Skeletal muscle tissue (tissue), 4 donors: ENCODE results near the gene SLC12A3. TPM values are rescaled to one million over a fixed set of nuclear protein-coding genes. Genes with fewer than 3 reads are reported as not detected.

Experiments used
- H3K27ac ChIP-seq: one replicate; pipeline ENCODE4 v1.7.0; 2013; ENCODE audit warnings: mild to moderate bottlenecking, low read depth, low read length, inconsistent platforms
- H3K27me3 ChIP-seq, 3 donors: one replicate each; pipeline ENCODE4 v1.7.0; 2013; ENCODE audit warnings: low read length in 3 of 3; ENCODE audit not compliant: control insufficient read depth in 3 of 3, insufficient read depth in 3 of 3
- H3K36me3 ChIP-seq, 3 donors: one replicate each; pipeline ENCODE4 v1.7.0; 2013; ENCODE audit warnings: low read length in 3 of 3; ENCODE audit not compliant: control insufficient read depth in 3 of 3, insufficient read depth in 3 of 3
- H3K4me1 ChIP-seq, 3 donors: one replicate each; pipeline ENCODE4 v1.7.0; 2013; ENCODE audit warnings: low read length in 3 of 3, mild to moderate bottlenecking in 3 of 3; ENCODE audit not compliant: control insufficient read depth in 3 of 3, insufficient read depth in 3 of 3
- H3K4me3 ChIP-seq, 3 donors: one replicate each; pipeline ENCODE4 v1.7.0; 2013; ENCODE audit warnings: low read length in 3 of 3
- H3K9ac ChIP-seq, 3 donors: one replicate each; pipeline ENCODE4 v1.7.0; 2013; ENCODE audit warnings: low read length in 3 of 3, mild to moderate bottlenecking in 3 of 3, moderate library complexity in 2 of 3, low read depth in 1 of 3
- H3K9me3 ChIP-seq, 3 donors: one replicate each; pipeline ENCODE4 v1.7.0; 2013; ENCODE audit warnings: low read length in 3 of 3; ENCODE audit not compliant: control insufficient read depth in 3 of 3
- total RNA-seq: library from RNA; depleted of rRNA; stranded (reverse); fragments of >200 nt; gene quantifications from one replicate; pipeline ENCODE4 v1.2.3, GENCODE V29; 2014
- donor health status: Osteomylitis.

SLC12A3 gene
- total RNA-seq, 1 donor from 2014 or later, result not detected

- peaks cover 44 to 50% (median 45%) of the 10 kb centered on the region in 3 donors for H3K36me3 ChIP-seq
- H3K4me3 ChIP-seq, result peak overlapping the region; percentile 13 to 31 (median 16)
- H3K27me3 ChIP-seq, result no peaks in the 10 kb centered on the region
- no peak overlapping the region for H3K27ac ChIP-seq
- H3K4me1 ChIP-seq, result peaks cover 23 to 31% (median 25%) of the 10 kb centered on the region in 3 donors
- peak overlapping the region in 2 of 3 donors; percentile 51 to 54 for H3K9ac ChIP-seq
- H3K9me3 ChIP-seq, result no peaks in the 10 kb centered on the region
Observed at GRCh38 chr16:56935201-56935600, 70.2 kb downstream of the SLC12A3 start.

GRCh38 chr16:56936491-56936890 is 71.5 kb downstream of the SLC12A3 start:
- no peak overlapping the region for H3K4me3 ChIP-seq
- H3K9ac ChIP-seq, result no peak overlapping the region
- peaks cover 54 to 62% (median 57%) of the 10 kb centered on the region in 3 donors for H3K36me3 ChIP-seq

GRCh38 chr16:56936950-56937349 is 71.9 kb downstream of the SLC12A3 start:
- Histone ChIP-seq H3K9me3 (no peaks in the 10 kb centered on the region), H3K4me3 (no peak overlapping the region), H3K4me1 (peaks cover 19 to 27% (median 19%) of the 10 kb centered on the region in 3 donors), H3K36me3 (peaks cover 57 to 67% (median 61%) of the 10 kb centered on the region in 3 donors), H3K9ac (no peak overlapping the region), H3K27ac (no peak overlapping the region), H3K27me3 (no peaks in the 10 kb centered on the region)

More at GRCh38 chr16:56936491-56936890, 71.5 kb downstream of the SLC12A3 start:
- Histone ChIP-seq H3K27me3 (no peaks in the 10 kb centered on the region), H3K27ac (no peak overlapping the region), H3K9me3 (no peaks in the 10 kb centered on the region), H3K4me1 (peaks cover 19 to 27% (median 21%) of the 10 kb centered on the region in 3 donors)

- peaks cover 16 to 21% (median 19%) of the 10 kb centered on the region in 3 donors for H3K4me1 ChIP-seq
Observed at GRCh38 chr16:56938664-56939513, 73.9 kb downstream of the SLC12A3 start.

GRCh38 chr16:56939801-56940200 is 74.8 kb downstream of the SLC12A3 start:
- Histone ChIP-seq H3K27me3 (no peaks in the 10 kb centered on the region), H3K36me3 (peaks cover 82 to 93% (median 87%) of the 10 kb centered on the region in 3 donors), H3K27ac (no peak overlapping the region), H3K4me3 (no peak overlapping the region), H3K9ac (no peak overlapping the region), H3K4me1 (peaks cover 10 to 12% (median 10%) of the 10 kb centered on the region in 3 donors), H3K9me3 (no peaks in the 10 kb centered on the region)

More at GRCh38 chr16:56938664-56939513, 73.9 kb downstream of the SLC12A3 start:
- no peak overlapping the region for H3K9ac ChIP-seq
- no peak overlapping the region for H3K4me3 ChIP-seq
- H3K36me3 ChIP-seq, result peaks cover 73 to 86% (median 80%) of the 10 kb centered on the region in 3 donors
- H3K9me3 ChIP-seq, result no peaks in the 10 kb centered on the region
- no peak overlapping the region for H3K27ac ChIP-seq
- no peaks in the 10 kb centered on the region for H3K27me3 ChIP-seq

GRCh38 chr16:56941092-56941491 is 76.1 kb downstream of the SLC12A3 start:
- no peaks in the 10 kb centered on the region for H3K9me3 ChIP-seq

GRCh38 chr16:56941856-56942331 is 76.9 kb downstream of the SLC12A3 start:
- H3K27ac ChIP-seq, result no peak overlapping the region
- no peak overlapping the region for H3K4me3 ChIP-seq
- H3K9me3 ChIP-seq, result no peaks in the 10 kb centered on the region
- peaks cover 74 to 88% (median 86%) of the 10 kb centered on the region in 3 donors for H3K36me3 ChIP-seq
- H3K27me3 ChIP-seq, result no peaks in the 10 kb centered on the region
- H3K9ac ChIP-seq, result no peak overlapping the region
- peaks cover 0 to 4% (median 0%) of the 10 kb centered on the region in 3 donors for H3K4me1 ChIP-seq

More at GRCh38 chr16:56941092-56941491, 76.1 kb downstream of the SLC12A3 start:
- H3K4me3 ChIP-seq, result no peak overlapping the region
- H3K27ac ChIP-seq, result no peak overlapping the region
- peaks cover 1 to 4% (median 3%) of the 10 kb centered on the region in 3 donors for H3K4me1 ChIP-seq
- no peak overlapping the region for H3K9ac ChIP-seq
- H3K27me3 ChIP-seq, result no peaks in the 10 kb centered on the region
- H3K36me3 ChIP-seq, result peaks cover 79 to 90% (median 89%) of the 10 kb centered on the region in 3 donors

GRCh38 chr16:56943761-56944375 is 78.9 kb downstream of the SLC12A3 start:
- no peaks in the 10 kb centered on the region for H3K27me3 ChIP-seq
- peaks cover 66 to 80% (median 72%) of the 10 kb centered on the region in 3 donors for H3K36me3 ChIP-seq
- H3K4me1 ChIP-seq, result peaks cover 0 to under 1% (median 0%) of the 10 kb centered on the region in 3 donors
- no peak overlapping the region for H3K9ac ChIP-seq
- no peaks in the 10 kb centered on the region for H3K9me3 ChIP-seq
- no peak overlapping the region for H3K4me3 ChIP-seq
- no peak overlapping the region for H3K27ac ChIP-seq

- H3K9ac ChIP-seq, result no peak overlapping the region
- H3K27me3 ChIP-seq, result no peaks in the 10 kb centered on the region
- H3K4me3 ChIP-seq, result no peak overlapping the region
- no peaks in the 10 kb centered on the region for H3K9me3 ChIP-seq
- no peak overlapping the region for H3K27ac ChIP-seq
- peaks cover 54 to 71% (median 58%) of the 10 kb centered on the region in 3 donors for H3K36me3 ChIP-seq
- no peaks in the 10 kb centered on the region for H3K4me1 ChIP-seq
Observed at GRCh38 chr16:56944954-56945839, 80.2 kb downstream of the SLC12A3 start.
